Activated CD4-positive, alpha-beta T cell treated with anti-CD3 and anti-CD28 coated beads for 1 hour (primary cell): ENCODE results near the gene TTLL8.

Source experiments
- DNase-seq: peaks from one replicate; pipeline ENCODE4 v3.0.0-alpha.2; 2020

The TTLL8 gene

GRCh38 chr22:50082197-50082715, 24.2 kb upstream of the TTLL8 start:
- no peak for DNase-seq

GRCh38 chr22:50081426-50082196, 23.5 kb upstream of the TTLL8 start:
- no peak for DNase-seq

- no peak for DNase-seq
Observed at GRCh38 chr22:50080077-50080465, 22.0 kb upstream of the TTLL8 start.

GRCh38 chr22:50078761-50079160, 20.7 kb upstream of the TTLL8 start:
- no peak for DNase-seq

- no peak for DNase-seq
Observed at GRCh38 chr22:50078246-50078645, 20.1 kb upstream of the TTLL8 start.

- DNase-seq = no peak
Observed at GRCh38 chr22:50076646-50077535, 18.8 kb upstream of the TTLL8 start.

- DNase-seq = no peak
Observed at GRCh38 chr22:50074551-50075530, 16.7 kb upstream of the TTLL8 start.

GRCh38 chr22:50074056-50074455, 16.0 kb upstream of the TTLL8 start:
- DNase-seq = no peak

GRCh38 chr22:50072714-50073538, 14.8 kb upstream of the TTLL8 start:
- no peak for DNase-seq

GRCh38 chr22:50072167-50072555, 14.1 kb upstream of the TTLL8 start:
- no peak for DNase-seq

GRCh38 chr22:50071432-50072166, 13.5 kb upstream of the TTLL8 start:
- no peak for DNase-seq

GRCh38 chr22:50070366-50070765, 12.3 kb upstream of the TTLL8 start:
- no peak for DNase-seq

- no peak for DNase-seq
Observed at GRCh38 chr22:50068096-50068495, 10.0 kb upstream of the TTLL8 start.

GRCh38 chr22:50067244-50067643, 9.1 kb upstream of the TTLL8 start:
- DNase-seq = no peak

- DNase-seq = no peak
Observed at GRCh38 chr22:50064453-50064852, 6.4 kb upstream of the TTLL8 start.

- DNase-seq = no peak
Observed at GRCh38 chr22:50063589-50064393, 5.7 kb upstream of the TTLL8 start.

- DNase-seq = no peak
Observed at GRCh38 chr22:50062509-50063135, 4.5 kb upstream of the TTLL8 start.

- DNase-seq = no peak
Observed at GRCh38 chr22:50061824-50062355, 3.8 kb upstream of the TTLL8 start.

- no peak for DNase-seq
Observed at GRCh38 chr22:50061141-50061823, 3.2 kb upstream of the TTLL8 start.
